Stimulated activated CD4-positive, alpha-beta T cell treated with anti-CD3 and anti-CD28 coated beads, Interleukin-4, amount 100 ng/mL, for 1 hour (primary cell): ENCODE data around the gene LGALS14.

Experiments used
- DNase-seq: peaks from one replicate; pipeline ENCODE4 v3.0.0-alpha.2; 2020

Gene LGALS14

DNA sequence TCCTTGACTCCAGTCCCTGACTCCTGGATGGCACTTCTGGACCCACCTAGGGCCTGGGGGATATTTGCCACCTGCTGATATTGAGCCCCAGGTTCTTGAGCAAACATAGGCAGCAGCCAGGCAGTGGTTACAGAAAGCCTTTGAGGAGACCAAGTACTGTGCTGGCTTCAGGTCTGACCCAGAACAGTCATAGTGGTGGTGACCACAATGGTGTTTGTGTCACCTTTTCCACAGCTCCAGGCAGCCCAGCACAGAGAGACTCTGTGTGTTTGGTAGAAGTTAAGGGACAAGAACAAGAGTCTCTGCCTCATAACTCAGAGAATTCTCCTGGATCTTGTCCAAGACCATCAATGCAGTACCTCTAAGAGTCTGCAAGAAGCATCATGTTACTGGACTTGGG, 48.1 kb downstream of the LGALS14 start:
- no peak for DNase-seq

GRCh38 chr19:39752795-39753194, 48.5 kb downstream of the LGALS14 start:
- DNase-seq: no peak

DNA sequence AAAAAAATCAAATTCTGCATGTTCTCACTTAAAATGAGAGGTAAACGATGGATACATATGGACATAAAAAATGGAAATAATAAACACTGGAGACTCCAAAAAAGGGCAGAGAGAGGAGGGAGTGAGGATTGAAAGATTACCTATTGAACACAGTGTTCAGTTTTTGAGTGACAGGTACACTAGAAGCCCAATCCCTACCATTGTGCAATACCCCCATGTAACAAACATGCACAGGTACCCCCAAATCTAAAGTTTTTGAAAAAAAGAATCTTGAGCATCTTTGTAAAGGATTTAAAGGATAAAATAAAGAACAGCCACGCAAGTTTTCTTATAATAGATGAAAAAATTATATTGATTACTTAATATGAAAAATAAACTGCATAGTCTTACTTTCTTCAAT, 50.3 kb downstream of the LGALS14 start:
- no peak for DNase-seq

- DNase-seq: no peak
Measured at GRCh38 chr19:39754971-39755370, 50.7 kb downstream of the LGALS14 start.
